DOHH2 (cell line): Measurements from ENCODE around the gene TMEM44.

ENCODE experiments used
- H3F3A ChIP-seq: fragments of 200-600 bp; sonication (generic), shearing (Covaris generic); 2 replicates; pipeline ENCODE4 v1.6.0; 2016; ENCODE audit warnings: antibody characterized with exemption, mild to moderate bottlenecking; ENCODE audit not compliant: control insufficient read depth, insufficient read depth
- H3K27ac ChIP-seq: fragments of 200-600 bp; sonication (generic); 2 replicates; pipeline ENCODE4 v1.5.1; 2014; ENCODE audit warnings: low read depth, mild to moderate bottlenecking, low read length, moderate library complexity
- H3K27me3 ChIP-seq: fragments of 200-600 bp; sonication (generic); 2 replicates; pipeline ENCODE4 v1.6.1; 2014; ENCODE audit warnings: mild to moderate bottlenecking, low read length, mixed read lengths; ENCODE audit not compliant: control insufficient read depth
- H3K36me3 ChIP-seq: fragments of 200-600 bp; sonication (generic); 2 replicates; pipeline ENCODE4 v1.6.1; 2014; ENCODE audit warnings: mild to moderate bottlenecking, low read length, moderate library complexity, mixed read lengths; ENCODE audit not compliant: control insufficient read depth
- H3K4me1 ChIP-seq: fragments of 200-600 bp; sonication (generic); 2 replicates; pipeline ENCODE4 v1.6.1; 2014; ENCODE audit warnings: mild to moderate bottlenecking, low read length, mixed read lengths; ENCODE audit not compliant: control insufficient read depth
- H3K4me2 ChIP-seq: fragments of 200-600 bp; sonication (generic); 2 replicates; pipeline ENCODE4 v1.6.0; 2014; ENCODE audit warnings: mild to moderate bottlenecking, low read length, moderate library complexity
- H3K4me3 ChIP-seq: fragments of 200-600 bp; sonication (generic); 2 replicates; pipeline ENCODE4 v1.5.1; 2014; ENCODE audit warnings: mild to moderate bottlenecking, low read length, mixed read lengths
- H3K79me2 ChIP-seq: fragments of 200-600 bp; sonication (generic); 2 replicates; pipeline ENCODE4 v1.6.1; 2014; ENCODE audit warnings: mild to moderate bottlenecking, low read length, mixed read lengths; ENCODE audit not compliant: control insufficient read depth
- H3K9me2 ChIP-seq: fragments of 200-600 bp; sonication (generic); replicated peaks from 2 replicates; pipeline ENCODE4 v1.6.1; 2014; ENCODE audit warnings: mild to moderate bottlenecking, low read length, mixed read lengths; ENCODE audit not compliant: control insufficient read depth
- H3K9me3 ChIP-seq: fragments of 200-600 bp; sonication (generic); 2 replicates; pipeline ENCODE4 v1.6.1; 2014; ENCODE audit warnings: antibody characterized with exemption, low read length, mixed read lengths; ENCODE audit not compliant: control insufficient read depth, insufficient read depth
- H4K20me1 ChIP-seq: fragments of 200-600 bp; sonication (generic); 2 replicates; pipeline ENCODE4 v1.6.0; 2014; ENCODE audit warnings: low read depth, mild to moderate bottlenecking, antibody characterized with exemption, low read length, moderate library complexity; ENCODE audit not compliant: control insufficient read depth, insufficient read depth
- CTCF ChIP-seq: fragments of 200-600 bp; sonication (generic); IDR thresholded peaks from one replicate; pipeline ENCODE4 v1.5.1; 2014; ENCODE audit warnings: antibody characterized with exemption, mild to moderate bottlenecking, low read depth, low read length; ENCODE audit not compliant: poor library complexity, severe bottlenecking
- EZH2phosphoT487 ChIP-seq: fragments of 200-600 bp; sonication (generic); IDR thresholded peaks from 2 replicates; pipeline ENCODE4 v1.6.1; 2017; ENCODE audit warnings: borderline replicate concordance, mild to moderate bottlenecking, antibody characterized with exemption, low read length, moderate library complexity, mixed read lengths

TMEM44 gene

GRCh38 chr3:194570235-194570634, 63.0 kb downstream of the TMEM44 start:
- H3K4me2 ChIP-seq = no peak overlapping the region
- H3K4me1 ChIP-seq = no peaks in the 10 kb centered on the region
- H3K79me2 ChIP-seq = no peaks in the 10 kb centered on the region
- no peaks in the 10 kb centered on the region for H3K36me3 ChIP-seq
- no peaks in the 10 kb centered on the region for H3K9me2 ChIP-seq
- H3F3A ChIP-seq = no peaks in the 10 kb centered on the region
- H3K9me3 ChIP-seq = no peaks in the 10 kb centered on the region
- no peak overlapping the region for H3K27ac ChIP-seq
- H3K27me3 ChIP-seq = peaks cover 6% of the 10 kb centered on the region
- H3K4me3 ChIP-seq = no peak overlapping the region
- TF ChIP-seq EZH2phosphoT487 (no peak), CTCF (no peak)
- no peaks in the 10 kb centered on the region for H4K20me1 ChIP-seq

GRCh38 chr3:194569252-194569651, 64.0 kb downstream of the TMEM44 start:
- peaks cover 12% of the 10 kb centered on the region for H3K27me3 ChIP-seq
- H3F3A ChIP-seq = no peaks in the 10 kb centered on the region
- TF ChIP-seq CTCF (no peak), EZH2phosphoT487 (no peak)
- no peak overlapping the region for H3K27ac ChIP-seq
- no peaks in the 10 kb centered on the region for H3K79me2 ChIP-seq
- H3K4me3 ChIP-seq = no peak overlapping the region
- H3K9me2 ChIP-seq = no peaks in the 10 kb centered on the region
- no peaks in the 10 kb centered on the region for H3K9me3 ChIP-seq
- no peaks in the 10 kb centered on the region for H3K36me3 ChIP-seq
- H3K4me2 ChIP-seq = no peak overlapping the region
- H3K4me1 ChIP-seq = no peaks in the 10 kb centered on the region
- H4K20me1 ChIP-seq = no peaks in the 10 kb centered on the region

GRCh38 chr3:194565597-194566190, 67.5 kb downstream of the TMEM44 start:
- H4K20me1 ChIP-seq = no peaks in the 10 kb centered on the region
- no peaks in the 10 kb centered on the region for H3K36me3 ChIP-seq
- no peaks in the 10 kb centered on the region for H3K79me2 ChIP-seq
- no peak for TF ChIP-seq CTCF
- no peak for TF ChIP-seq EZH2phosphoT487
- no peaks in the 10 kb centered on the region for H3K4me1 ChIP-seq
- no peaks in the 10 kb centered on the region for H3K9me2 ChIP-seq
- H3K4me3 ChIP-seq = no peak overlapping the region
- no peaks in the 10 kb centered on the region for H3K9me3 ChIP-seq
- H3K27me3 ChIP-seq = peaks cover 22% of the 10 kb centered on the region
- H3K27ac ChIP-seq = no peak overlapping the region
- no peaks in the 10 kb centered on the region for H3F3A ChIP-seq
- H3K4me2 ChIP-seq = no peak overlapping the region

- no peaks in the 10 kb centered on the region for H3K36me3 ChIP-seq
- H3K9me3 ChIP-seq = no peaks in the 10 kb centered on the region
- H4K20me1 ChIP-seq = no peaks in the 10 kb centered on the region
- H3K79me2 ChIP-seq = no peaks in the 10 kb centered on the region
- TF ChIP-seq CTCF = no peak
- TF ChIP-seq EZH2phosphoT487 = no peak
- no peak overlapping the region for H3K27ac ChIP-seq
- H3K4me3 ChIP-seq = no peak overlapping the region
- H3F3A ChIP-seq = no peaks in the 10 kb centered on the region
- no peaks in the 10 kb centered on the region for H3K4me1 ChIP-seq
- peaks cover 22% of the 10 kb centered on the region for H3K27me3 ChIP-seq
- H3K9me2 ChIP-seq = no peaks in the 10 kb centered on the region
- no peak overlapping the region for H3K4me2 ChIP-seq
These were observed 70.2 kb downstream of the TMEM44 start for GRCh38 chr3:194562986-194563385.
